Measurements from ENCODE around the gene STPG1. TPM values are rescaled to one million over a fixed set of nuclear protein-coding genes. Genes with fewer than 3 reads are reported as not detected.

Gene STPG1
- total and polyA plus RNA-seq, 3 donors from 2014 or later = 25.1 to 67.6 (median 45.9) TPM

DNA sequence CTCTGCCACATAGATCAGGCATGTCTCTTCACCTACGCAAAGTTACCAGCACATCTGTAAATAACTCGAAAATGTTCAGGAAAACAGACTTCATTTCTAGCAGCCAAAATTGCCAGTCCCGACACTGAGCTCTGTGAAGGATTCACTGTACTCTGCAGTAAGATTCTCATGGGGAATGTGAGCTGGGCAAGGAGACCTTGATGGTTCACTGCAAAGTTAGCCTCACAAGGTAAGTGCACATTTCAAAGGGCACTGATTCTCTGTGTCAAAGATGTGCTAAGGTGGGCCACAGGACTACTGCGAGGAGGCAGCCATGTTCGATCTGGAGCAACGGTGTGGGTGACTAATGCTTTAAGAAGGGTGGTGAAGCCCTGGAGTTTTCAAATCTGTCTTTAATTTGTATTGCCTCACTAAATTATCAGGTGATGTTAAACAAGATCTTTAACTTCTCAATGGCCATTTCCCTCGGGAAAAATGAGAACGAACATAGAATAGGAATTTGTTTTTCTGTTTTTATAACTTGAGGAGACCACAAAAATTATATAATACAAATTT is 25.2 kb downstream of the STPG1 start:
- Histone ChIP-seq H3K36me3 (ENCODE audit: low read depth, missing control alignments) (no peaks in the 10 kb centered on the region), H3K9me3 (no peaks in the 10 kb centered on the region), H3K4me3 (no peak overlapping the region), H3K27ac (no peak overlapping the region), H3K27me3 (no peaks in the 10 kb centered on the region), H3K4me1 (peaks cover 5% of the 10 kb centered on the region)
- DNase-seq = no peak
- intact Hi-C loops (cut with DNase I; ENCODE audit: low total_unique reads) = no loop called here
- no peak for TF ChIP-seq POLR2A (IDR thresholded peaks at IDR 0.05)
- TF ChIP-seq, protein P1, sequence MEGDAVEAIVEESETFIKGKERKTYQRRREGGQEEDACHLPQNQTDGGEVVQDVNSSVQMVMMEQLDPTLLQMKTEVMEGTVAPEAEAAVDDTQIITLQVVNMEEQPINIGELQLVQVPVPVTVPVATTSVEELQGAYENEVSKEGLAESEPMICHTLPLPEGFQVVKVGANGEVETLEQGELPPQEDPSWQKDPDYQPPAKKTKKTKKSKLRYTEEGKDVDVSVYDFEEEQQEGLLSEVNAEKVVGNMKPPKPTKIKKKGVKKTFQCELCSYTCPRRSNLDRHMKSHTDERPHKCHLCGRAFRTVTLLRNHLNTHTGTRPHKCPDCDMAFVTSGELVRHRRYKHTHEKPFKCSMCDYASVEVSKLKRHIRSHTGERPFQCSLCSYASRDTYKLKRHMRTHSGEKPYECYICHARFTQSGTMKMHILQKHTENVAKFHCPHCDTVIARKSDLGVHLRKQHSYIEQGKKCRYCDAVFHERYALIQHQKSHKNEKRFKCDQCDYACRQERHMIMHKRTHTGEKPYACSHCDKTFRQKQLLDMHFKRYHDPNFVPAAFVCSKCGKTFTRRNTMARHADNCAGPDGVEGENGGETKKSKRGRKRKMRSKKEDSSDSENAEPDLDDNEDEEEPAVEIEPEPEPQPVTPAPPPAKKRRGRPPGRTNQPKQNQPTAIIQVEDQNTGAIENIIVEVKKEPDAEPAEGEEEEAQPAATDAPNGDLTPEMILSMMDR (IDR thresholded peaks at IDR 0.05) = no peak
- WGBS, 2 donors = 95 to 96% methylated on average over 8 of the region's 8 CpGs

DNA sequence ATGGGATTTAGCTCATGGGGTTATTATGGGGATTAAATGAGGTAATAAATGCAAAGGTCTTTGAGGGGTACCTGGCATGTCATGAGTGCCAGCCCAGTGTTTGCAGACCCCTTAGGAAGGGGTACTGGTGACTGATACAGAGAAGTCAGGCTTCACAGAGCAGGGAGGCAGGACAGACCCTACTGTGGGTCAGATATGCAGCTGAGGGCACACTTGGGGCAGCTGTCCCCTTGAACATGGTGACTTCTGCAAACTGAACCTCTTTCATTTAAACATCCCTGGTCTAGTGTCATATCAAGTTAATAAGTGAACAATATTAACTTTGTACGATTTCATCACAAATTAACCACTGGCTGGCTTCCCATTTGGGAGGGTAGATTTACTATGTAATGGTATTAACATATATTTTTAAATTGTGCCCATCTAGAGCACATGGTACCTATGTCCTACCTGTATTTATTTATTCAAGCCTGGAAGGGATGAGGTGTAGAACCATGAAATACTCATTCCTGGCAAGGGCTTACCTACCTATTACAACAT is 25.9 kb downstream of the STPG1 start:
- intact Hi-C loops (cut with DNase I; ENCODE audit: low total_unique reads) = no loop called here
- WGBS, 2 donors = 89 to 100% methylated on average over 1 of the region's 1 CpG

DNA sequence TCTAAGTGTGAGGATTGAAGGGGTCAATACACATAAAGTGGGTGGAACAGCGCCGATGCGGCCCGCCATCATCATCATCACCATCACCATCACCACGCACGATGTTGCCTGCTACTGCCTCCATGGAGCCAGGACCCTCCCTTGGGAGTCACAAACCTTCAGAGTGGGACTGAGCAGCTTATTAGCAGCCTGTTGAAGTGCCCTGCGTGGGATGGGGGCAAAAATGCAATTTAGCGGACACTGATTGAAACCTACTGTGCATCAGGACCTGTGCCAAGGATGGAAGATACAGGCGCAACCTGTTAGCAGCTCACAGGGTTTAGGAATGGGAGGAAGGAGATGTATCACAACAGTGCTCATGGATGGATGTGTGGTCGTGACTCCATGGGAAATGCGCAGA is 26.7 kb downstream of the STPG1 start:
- intact Hi-C loops (cut with DNase I; ENCODE audit: low total_unique reads) = no loop called here
- DNase-seq = no peak
- no peaks in the 10 kb centered on the region for H3K27me3 ChIP-seq
- H3K9me3 ChIP-seq = no peaks in the 10 kb centered on the region
- no peak overlapping the region for H3K27ac ChIP-seq
- H3K4me1 ChIP-seq = peaks cover 3% of the 10 kb centered on the region
- 89 to 97% methylated on average over 11 of the region's 11 CpGs for whole genome bisulfite sequencing, 2 donors
- no peaks in the 10 kb centered on the region for H3K36me3 ChIP-seq (ENCODE audit: low read depth, missing control alignments)
- TF ChIP-seq, protein P1 (IDR thresholded peaks at IDR 0.05) = no peak
- TF ChIP-seq POLR2A (IDR thresholded peaks at IDR 0.05) = no peak
- H3K4me3 ChIP-seq = no peak overlapping the region

More for the DNA sequence above, 25.9 kb downstream of the STPG1 start:
- Histone ChIP-seq H3K4me3 (no peak overlapping the region), H3K27me3 (no peaks in the 10 kb centered on the region), H3K27ac (no peak overlapping the region), H3K9me3 (no peaks in the 10 kb centered on the region), H3K4me1 (peaks cover 5% of the 10 kb centered on the region), H3K36me3 (ENCODE audit: low read depth, missing control alignments) (no peaks in the 10 kb centered on the region)
- TF ChIP-seq, protein P1 (IDR thresholded peaks at IDR 0.05) = no peak
- no peak for TF ChIP-seq POLR2A (IDR thresholded peaks at IDR 0.05)
- DNase-seq = no peak

DNA sequence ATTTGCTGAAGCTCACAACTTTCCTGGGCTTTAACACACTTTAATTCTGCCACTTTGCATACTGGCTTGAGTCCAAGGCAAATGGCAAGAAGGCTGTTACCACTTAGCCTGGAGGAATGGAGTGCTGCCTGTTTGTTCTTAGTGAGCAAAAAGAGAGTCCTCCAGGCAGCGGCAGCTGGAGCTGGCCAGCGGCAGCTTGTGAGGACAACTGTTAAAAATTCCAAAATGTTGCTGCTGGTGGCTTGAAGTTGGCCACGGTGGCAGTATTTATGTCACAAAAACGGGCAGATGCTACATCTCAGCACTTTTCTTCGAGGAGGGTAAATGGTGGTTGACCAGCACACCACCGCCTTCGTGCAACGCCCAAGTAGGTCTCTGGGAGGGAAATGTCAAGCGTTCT is 27.3 kb downstream of the STPG1 start:
- Histone ChIP-seq H3K4me1 (no peaks in the 10 kb centered on the region), H3K9me3 (no peaks in the 10 kb centered on the region), H3K36me3 (ENCODE audit: low read depth, missing control alignments) (no peaks in the 10 kb centered on the region), H3K27me3 (no peaks in the 10 kb centered on the region), H3K27ac (no peak overlapping the region), H3K4me3 (no peak overlapping the region)
- WGBS, 2 donors = 90 to 96% methylated on average over 9 of the region's 9 CpGs
- TF ChIP-seq POLR2A (IDR thresholded peaks at IDR 0.05) = no peak
- TF ChIP-seq, protein P1 (IDR thresholded peaks at IDR 0.05) = no peak
- intact Hi-C loops (cut with DNase I; ENCODE audit: low total_unique reads) = no loop called here
- DNase-seq = no peak

All from testis (tissue), 3 donors.